ENCODE results near the gene FBXO41. TPM values are rescaled to one million over a fixed set of nuclear protein-coding genes. Genes with fewer than 3 reads are reported as not detected.

Gene FBXO41
- total RNA-seq, 2 experiments from 2014 or later: 41.5 to 42.0 TPM

DNA sequence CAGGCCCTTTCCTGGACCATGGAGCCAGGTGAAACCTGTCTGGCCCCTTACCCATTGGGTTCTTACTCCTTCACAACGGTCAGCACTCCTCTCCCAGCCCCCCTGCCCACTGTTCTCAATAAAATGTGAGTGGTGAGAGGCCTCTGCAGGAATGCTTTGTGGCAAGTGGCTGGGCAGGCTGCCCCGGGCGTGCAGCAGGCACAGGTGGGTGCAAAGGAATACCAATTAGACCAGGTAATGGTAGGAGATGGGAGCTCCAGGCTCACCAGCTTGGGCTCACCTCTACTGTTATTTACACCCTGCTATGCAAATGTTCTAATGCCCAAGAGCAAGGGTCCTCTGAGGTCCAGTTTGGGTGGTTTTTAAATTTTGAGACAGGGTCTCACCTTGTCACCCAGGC lies 57.2 kb downstream of the FBXO41 start:
- no peak overlapping the region for H3K4me3 Mint-ChIP-seq
- DNase-seq (no peak), ATAC-seq (no peak)
- no peaks in the 10 kb centered on the region for H3K9me3 Mint-ChIP-seq
- TF ChIP-seq, protein P1, sequence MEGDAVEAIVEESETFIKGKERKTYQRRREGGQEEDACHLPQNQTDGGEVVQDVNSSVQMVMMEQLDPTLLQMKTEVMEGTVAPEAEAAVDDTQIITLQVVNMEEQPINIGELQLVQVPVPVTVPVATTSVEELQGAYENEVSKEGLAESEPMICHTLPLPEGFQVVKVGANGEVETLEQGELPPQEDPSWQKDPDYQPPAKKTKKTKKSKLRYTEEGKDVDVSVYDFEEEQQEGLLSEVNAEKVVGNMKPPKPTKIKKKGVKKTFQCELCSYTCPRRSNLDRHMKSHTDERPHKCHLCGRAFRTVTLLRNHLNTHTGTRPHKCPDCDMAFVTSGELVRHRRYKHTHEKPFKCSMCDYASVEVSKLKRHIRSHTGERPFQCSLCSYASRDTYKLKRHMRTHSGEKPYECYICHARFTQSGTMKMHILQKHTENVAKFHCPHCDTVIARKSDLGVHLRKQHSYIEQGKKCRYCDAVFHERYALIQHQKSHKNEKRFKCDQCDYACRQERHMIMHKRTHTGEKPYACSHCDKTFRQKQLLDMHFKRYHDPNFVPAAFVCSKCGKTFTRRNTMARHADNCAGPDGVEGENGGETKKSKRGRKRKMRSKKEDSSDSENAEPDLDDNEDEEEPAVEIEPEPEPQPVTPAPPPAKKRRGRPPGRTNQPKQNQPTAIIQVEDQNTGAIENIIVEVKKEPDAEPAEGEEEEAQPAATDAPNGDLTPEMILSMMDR (IDR thresholded peaks at IDR 0.05): no peak
- POLR2A ChIA-PET: interaction anchor here (0.9 to 11.0 kb wide), 5 partner anchors 7 to 21 kb away, joined by 3 to 108 read pairs (median 11); partner anchors contain the start of genes CCT7 and PRADC1
- no peak overlapping the region for H3K27ac Mint-ChIP-seq
- CTCF ChIA-PET: interaction anchor here (1.4 to 2.1 kb wide), 2 partner anchors 15 to 69 kb away, joined by 3 to 11 read pairs; no protein-coding TSS in a partner anchor
- peaks cover 8% of the 10 kb centered on the region for H3K36me3 Mint-ChIP-seq (ENCODE audit: low read depth)
- intact Hi-C loops (cut with micrococcal nuclease): no loop called here
- H3K27me3 Mint-ChIP-seq: no peaks in the 10 kb centered on the region
- peaks cover 7% of the 10 kb centered on the region for H3K4me1 Mint-ChIP-seq (ENCODE audit: low read depth)

DNA sequence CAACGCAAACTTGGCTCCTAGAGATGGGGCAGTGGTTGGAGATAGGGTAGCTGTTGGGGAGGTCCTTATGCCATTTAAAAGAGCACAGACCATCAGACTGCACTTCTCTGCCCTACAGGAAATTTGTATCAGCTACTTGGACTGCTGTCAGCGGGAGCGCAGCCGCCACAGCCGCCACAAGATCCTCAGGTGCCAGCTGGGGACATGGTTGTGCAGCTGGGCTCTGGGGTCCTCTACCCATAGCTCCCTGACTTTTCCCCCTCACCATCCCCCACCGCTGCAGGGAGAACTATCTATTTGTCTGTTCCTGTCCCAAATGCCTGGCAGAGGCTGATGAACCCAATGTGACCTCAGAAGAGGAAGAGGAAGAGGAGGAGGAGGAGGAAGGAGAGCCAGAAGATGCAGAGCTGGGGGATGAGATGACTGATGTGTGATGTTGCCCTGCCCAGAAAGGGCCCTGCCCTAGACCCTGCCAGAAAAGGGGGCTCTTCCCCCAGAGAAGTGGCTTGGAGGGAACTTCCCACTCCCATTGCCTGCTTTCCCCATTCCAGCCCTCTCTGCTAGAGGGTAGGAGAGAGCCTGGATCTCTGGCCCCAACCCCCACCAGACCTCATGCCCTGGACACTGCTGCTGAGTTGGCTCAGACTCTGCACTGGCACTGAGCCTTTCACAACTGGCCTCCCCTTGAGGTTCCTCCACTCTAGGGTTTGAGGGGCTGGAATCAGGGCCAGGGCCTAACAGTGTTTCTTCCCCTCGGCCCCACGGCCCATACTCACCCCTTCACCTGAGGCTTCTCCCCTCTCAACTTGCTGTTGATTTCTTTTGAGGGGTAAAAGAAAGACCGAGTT lies 58.5 kb downstream of the FBXO41 start:
- no peaks in the 10 kb centered on the region for H3K27me3 Mint-ChIP-seq
- no peaks in the 10 kb centered on the region for H3K9me3 Mint-ChIP-seq
- ChIA-PET CTCF (interaction anchor here (1.4 kb wide), 1 partner anchor 13 kb away, joined by 8 read pairs; no protein-coding TSS in a partner anchor), POLR2A (interaction anchor here (1.1 to 11.0 kb wide), 3 partner anchors 8 to 17 kb away, joined by 3 to 108 read pairs (median 6); partner anchors contain the start of genes CCT7 and PRADC1)
- intact Hi-C loops (cut with micrococcal nuclease): no loop called here
- no peak overlapping the region for H3K4me3 Mint-ChIP-seq
- no peak overlapping the region for H3K27ac Mint-ChIP-seq
- TF ChIP-seq, protein P1 (IDR thresholded peaks at IDR 0.05): no peak
- ATAC-seq (no peak), DNase-seq (no peak)
- peaks cover 4% of the 10 kb centered on the region for H3K4me1 Mint-ChIP-seq (ENCODE audit: low read depth)
- H3K36me3 Mint-ChIP-seq (ENCODE audit: low read depth): peaks cover 8% of the 10 kb centered on the region

DNA sequence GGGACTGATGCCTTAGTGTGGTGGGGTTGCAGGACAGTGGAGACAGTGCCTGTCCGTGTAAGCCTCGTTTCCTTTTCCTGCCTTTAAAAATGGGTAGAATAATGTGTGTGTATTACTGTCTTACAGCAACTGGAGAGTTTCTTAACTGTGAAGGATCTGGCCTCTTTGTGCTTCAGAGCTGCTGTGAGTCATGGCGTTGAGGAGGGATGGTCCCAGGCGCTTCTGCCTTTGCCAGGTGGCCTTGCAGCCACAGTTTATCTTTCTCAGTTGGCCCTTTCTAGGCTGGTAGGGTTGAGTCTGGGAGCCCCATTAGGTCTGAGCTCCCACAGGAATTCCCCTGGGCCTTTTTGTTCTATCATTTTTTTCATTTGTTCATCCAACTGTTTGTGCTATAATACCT lies 60.5 kb downstream of the FBXO41 start:
- ChIA-PET POLR2A (interaction anchor here (1.5 to 11.0 kb wide), 2 partner anchors 10 to 16 kb away, joined by 3 to 108 read pairs; partner anchors contain the start of genes CCT7 and PRADC1), CTCF (interaction anchor here (1.3 kb wide), 1 partner anchor 11 kb away, joined by 5 read pairs; the partner anchor contains the start of gene SMYD5)
- Mint-ChIP-seq H3K9me3 (no peaks in the 10 kb centered on the region), H3K4me1 (ENCODE audit: low read depth) (peaks cover 7% of the 10 kb centered on the region), H3K36me3 (ENCODE audit: low read depth) (peaks cover 7% of the 10 kb centered on the region), H3K27me3 (no peaks in the 10 kb centered on the region), H3K4me3 (no peak overlapping the region), H3K27ac (peak overlapping the region; percentile 52)
- intact Hi-C loops (cut with micrococcal nuclease): no loop called here
- TF ChIP-seq, protein P1 (IDR thresholded peaks at IDR 0.05): no peak
- ATAC-seq (no peak), DNase-seq (no peak)

DNA sequence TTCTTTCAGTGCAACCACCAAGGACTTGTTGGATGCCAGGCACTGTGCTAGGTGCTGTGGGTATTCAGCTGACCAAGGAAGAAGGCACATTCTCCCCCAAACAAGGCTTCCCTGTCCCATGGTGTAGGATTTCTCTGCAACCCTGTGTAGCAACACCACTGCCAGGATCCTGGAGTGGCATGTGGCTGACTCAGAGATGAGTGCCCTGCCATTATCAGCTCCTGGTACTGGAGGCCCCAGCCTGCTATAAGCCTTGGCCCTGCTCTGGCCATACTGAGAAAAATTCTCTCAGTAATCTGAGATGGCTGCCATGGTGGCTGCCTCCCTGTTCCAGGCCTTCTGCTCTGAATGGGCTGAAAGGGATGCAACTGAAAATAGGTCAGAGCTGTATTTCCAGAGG lies 66.0 kb downstream of the FBXO41 start:
- ChIA-PET CTCF (interaction anchor here (1.7 to 3.1 kb wide), 2 partner anchors 41 to 72 kb away, joined by 5 to 14 read pairs; no protein-coding TSS in a partner anchor), POLR2A (interaction anchor here (0.9 to 11.0 kb wide), 3 partner anchors 10 to 32 kb away, joined by 3 to 108 read pairs (median 12); partner anchors contain the start of genes CCT7 and PRADC1)
- peaks cover 5% of the 10 kb centered on the region for H3K36me3 Mint-ChIP-seq (ENCODE audit: low read depth)
- ATAC-seq (no peak), DNase-seq (no peak)
- H3K4me3 Mint-ChIP-seq: no peak overlapping the region
- H3K27me3 Mint-ChIP-seq: no peaks in the 10 kb centered on the region
- TF ChIP-seq, protein P1 (IDR thresholded peaks at IDR 0.05): no peak
- no peaks in the 10 kb centered on the region for H3K9me3 Mint-ChIP-seq
- peak overlapping the region; percentile 11 for H3K27ac Mint-ChIP-seq
- H3K4me1 Mint-ChIP-seq (ENCODE audit: low read depth): peaks cover 25% of the 10 kb centered on the region
- intact Hi-C loops (cut with micrococcal nuclease): no loop called here

Measured in activated CD8-positive, alpha-beta T cell treated with anti-CD3 and anti-CD28 coated beads for 36 hours (primary cell).